GM21825 (cell line): Measurements from ENCODE around the gene CHEK2.
A peak's percentile ranks its signal among the peaks of the same experiment; 100 is the strongest.
"Not testable (repeated sequence)": the region's sequence is repeated elsewhere in the genome, so short reads cannot be mapped to it uniquely, and the experiment has no call there.

Experiments used
- ATAC-seq: cut with Tn5 transposase; IDR thresholded peaks from one replicate; pipeline ENCODE4 v1.9.1; 2021; ENCODE audit warnings: mild to moderate bottlenecking, moderate library complexity; ENCODE audit not compliant: unreplicated experiment

CHEK2 gene

GRCh38 chr22:28741785-28742561 is at the start of gene CHEK2, which contains the start of gene HSCB:
Gene CHEK2 (minus strand): TSS chr22:28741820. CDS start chr22:28734721, 7,099 bp downstream.
Gene HSCB (plus strand): TSS chr22:28742039. CDS start chr22:28742096, 57 bp downstream.
- peak; percentile 86 for ATAC-seq

- ATAC-seq, result no peak
Observed at GRCh38 chr22:28791124-28791523, 49.5 kb upstream of the CHEK2 start.

GRCh38 chr22:28788601-28789000 is 47.0 kb upstream of the CHEK2 start:
- no peak for ATAC-seq

GRCh38 chr22:28783786-28784671 is 42.4 kb upstream of the CHEK2 start:
- no peak for ATAC-seq

- ATAC-seq, result no peak
Observed at GRCh38 chr22:28780296-28780695, 38.7 kb upstream of the CHEK2 start.

GRCh38 chr22:28779833-28780232 is 38.2 kb upstream of the CHEK2 start:
- ATAC-seq, result no peak

GRCh38 chr22:28774378-28774777 is 32.8 kb upstream of the CHEK2 start:
- no peak for ATAC-seq

GRCh38 chr22:28773461-28773867 is 31.8 kb upstream of the CHEK2 start:
- peak; percentile 18 for ATAC-seq

- peak; percentile 91 for ATAC-seq
Observed at GRCh38 chr22:28772633-28773460, 31.2 kb upstream of the CHEK2 start, which contains the start of gene CCDC117. Gene CCDC117 (plus strand): TSS chr22:28772695. CDS start chr22:28772850, 155 bp downstream.

GRCh38 chr22:28771195-28771791 is 29.7 kb upstream of the CHEK2 start:
- no peak for ATAC-seq

- ATAC-seq, result no peak
Observed at GRCh38 chr22:28769394-28770085, 27.9 kb upstream of the CHEK2 start.

- ATAC-seq, result no peak
Observed at GRCh38 chr22:28768701-28769393, 27.2 kb upstream of the CHEK2 start.

- no peak for ATAC-seq
Observed at GRCh38 chr22:28766628-28767027, 25.0 kb upstream of the CHEK2 start.

GRCh38 chr22:28762000-28762399 is 20.4 kb upstream of the CHEK2 start:
- not testable (repeated sequence) for ATAC-seq

GRCh38 chr22:28761449-28761755 is 19.8 kb upstream of the CHEK2 start:
- ATAC-seq, result no peak

- ATAC-seq, result no peak
Observed at GRCh38 chr22:28759861-28760560, 18.4 kb upstream of the CHEK2 start.

- ATAC-seq, result not testable (repeated sequence)
Observed at GRCh38 chr22:28754512-28754911, 12.9 kb upstream of the CHEK2 start.

- ATAC-seq, result no peak
Observed at GRCh38 chr22:28750471-28750881, 8.9 kb upstream of the CHEK2 start.

- ATAC-seq, result no peak
Observed at GRCh38 chr22:28743852-28744251, 2.2 kb upstream of the CHEK2 start.
